GM18870 (cell line): Measurements from ENCODE around the gene HSD11B2.

ENCODE experiments used
- ATAC-seq: cut with Tn5 transposase; IDR thresholded peaks from one replicate; pipeline ENCODE4 v1.9.1; 2021; ENCODE audit warnings: moderate library complexity; ENCODE audit not compliant: unreplicated experiment

HSD11B2 gene

DNA sequence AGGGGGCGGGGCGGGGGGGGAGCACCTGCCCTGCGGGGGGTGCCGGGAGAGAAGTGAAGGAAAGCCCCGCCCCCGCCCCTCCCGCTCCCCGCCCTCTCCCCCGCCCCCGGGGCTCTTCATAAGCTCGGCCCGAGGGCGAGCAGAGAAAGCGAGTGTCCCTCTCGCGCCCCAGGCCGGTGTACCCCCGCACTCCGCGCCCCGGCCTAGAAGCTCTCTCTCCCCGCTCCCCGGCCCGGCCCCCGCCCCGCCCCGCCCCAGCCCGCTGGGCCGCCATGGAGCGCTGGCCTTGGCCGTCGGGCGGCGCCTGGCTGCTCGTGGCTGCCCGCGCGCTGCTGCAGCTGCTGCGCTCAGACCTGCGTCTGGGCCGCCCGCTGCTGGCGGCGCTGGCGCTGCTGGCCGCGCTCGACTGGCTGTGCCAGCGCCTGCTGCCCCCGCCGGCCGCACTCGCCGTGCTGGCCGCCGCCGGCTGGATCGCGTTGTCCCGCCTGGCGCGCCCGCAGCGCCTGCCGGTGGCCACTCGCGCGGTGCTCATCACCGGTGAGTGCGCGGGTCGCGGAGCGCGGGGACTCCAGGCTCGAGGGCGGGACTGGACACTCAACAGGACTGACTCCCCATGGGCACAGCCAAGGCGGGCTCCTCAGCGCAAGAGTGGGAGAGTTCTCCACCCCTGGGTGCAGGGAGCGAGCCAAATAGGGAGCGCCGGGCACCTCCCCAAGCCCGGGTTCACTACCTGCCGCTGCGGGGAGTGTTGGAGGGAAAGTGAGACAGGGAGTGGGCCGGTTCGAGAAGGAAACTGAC is at the start of gene HSD11B2:
Gene HSD11B2, plus strand, starts transcription at position 145 of the 798 bp plus-strand sequence. Its CDS starts 128 bp downstream, at position 273.
- ATAC-seq = no peak

DNA sequence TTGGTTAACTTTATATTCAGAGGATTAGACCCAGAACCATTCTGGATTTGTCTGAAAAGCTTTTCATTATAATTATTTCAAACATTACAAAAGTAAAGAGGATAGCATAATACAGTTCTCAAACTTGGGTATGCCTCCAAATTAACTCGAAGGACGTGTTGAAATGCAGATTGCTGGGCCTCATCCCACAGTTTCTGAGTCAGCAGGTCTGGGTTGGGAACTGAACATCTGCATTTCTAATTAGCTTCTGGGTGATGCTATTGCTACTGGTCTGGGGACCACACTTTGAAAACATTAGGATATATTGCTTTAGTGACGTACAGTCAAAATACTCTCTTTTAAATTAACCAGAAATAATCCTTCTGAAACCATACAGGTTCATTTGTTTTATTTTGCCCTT is 47.6 kb upstream of the HSD11B2 start:
- no peak for ATAC-seq

DNA sequence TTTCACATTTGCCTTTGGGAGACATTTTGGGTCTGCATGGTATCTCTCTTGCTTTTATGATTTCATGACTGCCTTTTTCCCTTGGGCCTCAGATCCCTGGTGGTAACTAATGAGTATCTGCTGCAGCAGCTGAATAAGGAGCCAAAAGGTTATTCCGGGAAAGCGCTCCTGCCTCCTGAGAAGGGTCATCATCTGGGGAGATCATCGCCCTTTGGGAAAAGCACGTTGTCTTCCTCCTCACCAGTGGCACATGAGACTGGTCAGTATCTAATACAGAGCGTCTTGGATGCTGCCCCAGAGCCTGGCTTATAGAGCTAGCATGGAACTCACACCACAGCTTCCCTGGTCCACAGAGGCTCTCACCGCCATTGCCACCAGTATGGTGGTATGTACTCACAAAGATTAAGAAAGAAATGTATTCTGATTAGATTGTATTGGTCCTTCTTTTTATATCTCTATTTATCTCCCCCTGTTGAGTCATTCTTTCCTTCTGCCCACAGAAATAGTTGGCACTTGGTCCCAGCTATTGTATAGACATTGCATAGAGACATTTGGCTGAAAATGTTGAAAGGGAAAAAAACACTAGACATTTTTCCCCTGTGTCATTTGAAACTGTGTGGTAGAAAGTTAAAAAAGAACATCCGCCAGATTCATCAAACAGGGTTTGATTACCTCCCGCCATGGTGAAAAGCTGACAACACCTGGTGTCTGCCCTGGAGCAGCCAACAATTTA is 46.0 kb upstream of the HSD11B2 start:
- ATAC-seq = no peak

DNA sequence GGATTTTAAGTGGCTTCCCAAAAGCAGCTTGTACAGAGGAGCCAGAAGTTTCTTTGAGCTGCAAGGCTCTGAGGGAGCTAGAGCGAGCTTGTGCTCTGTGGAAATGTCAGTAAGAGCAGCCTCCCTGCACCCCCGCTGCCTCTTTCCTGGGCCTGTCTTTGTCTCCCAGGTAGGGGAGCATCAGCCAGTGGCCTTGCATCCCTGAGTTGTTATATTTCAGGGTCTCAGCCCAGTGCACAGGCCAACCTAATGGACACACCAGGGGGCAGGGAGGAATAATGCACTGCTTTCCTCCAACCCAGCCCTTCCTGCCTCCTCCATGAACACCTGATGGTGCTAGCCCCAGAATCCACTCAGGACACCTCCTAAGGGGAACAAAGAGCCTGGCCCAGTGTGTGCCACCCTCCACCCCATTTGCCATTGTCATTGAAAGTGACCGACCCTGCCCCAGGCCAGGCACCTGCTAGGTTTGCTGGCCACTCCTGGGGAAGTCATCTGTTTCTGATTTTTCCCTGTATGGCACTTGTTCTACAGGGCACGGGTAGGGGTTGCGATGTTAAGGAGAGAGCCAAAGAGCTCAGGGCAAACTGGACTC is 44.0 kb upstream of the HSD11B2 start:
- no peak for ATAC-seq

DNA sequence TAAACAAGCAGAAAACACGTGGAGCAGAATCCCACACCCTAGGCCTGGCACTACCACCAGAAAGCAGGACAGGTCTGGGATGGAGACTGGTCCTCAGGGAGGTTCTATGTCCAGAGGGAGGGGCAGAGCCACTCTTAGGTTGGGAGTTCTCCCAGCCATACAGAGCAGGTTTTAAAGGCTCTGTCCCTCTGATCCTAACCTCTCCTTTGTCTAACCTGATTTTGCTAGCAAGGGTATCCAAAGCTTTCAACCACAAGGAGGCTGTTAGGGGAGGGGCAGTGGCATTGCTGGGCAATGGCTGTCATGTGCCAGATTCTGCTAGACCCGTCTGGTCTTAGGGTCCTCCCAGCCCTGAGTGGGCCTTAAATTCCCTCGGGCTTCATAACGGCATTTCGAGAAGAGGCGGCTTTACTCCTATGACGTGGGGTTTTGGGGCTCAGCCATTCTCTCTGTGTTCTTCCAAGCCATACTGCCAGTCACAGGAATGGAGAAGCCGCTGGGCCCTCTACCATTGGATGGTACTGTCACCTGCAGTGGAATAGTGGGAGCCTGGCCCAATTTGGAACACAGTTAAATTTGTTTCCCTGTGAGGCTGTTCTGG is 43.3 kb upstream of the HSD11B2 start:
- ATAC-seq = no peak

DNA sequence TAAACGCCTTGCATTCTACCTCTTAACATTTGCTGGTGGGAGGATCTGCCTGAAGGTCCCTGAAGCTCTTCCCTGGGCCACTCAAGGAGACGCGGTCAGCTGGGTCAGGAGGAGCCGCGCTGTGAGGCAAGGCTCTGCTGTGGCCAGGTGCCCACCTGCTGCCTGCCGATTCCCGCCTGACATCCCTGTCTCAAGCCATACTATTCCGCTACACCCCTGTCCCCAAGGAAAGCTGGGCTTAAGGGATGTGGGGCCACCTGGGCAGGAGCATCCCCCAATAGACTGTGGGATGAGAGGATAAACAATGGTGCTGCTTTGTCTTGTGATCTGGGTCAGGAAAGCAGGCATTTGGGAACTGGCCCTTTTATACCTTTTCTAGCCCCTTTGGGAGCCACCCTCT is 42.7 kb upstream of the HSD11B2 start:
- ATAC-seq = no peak

DNA sequence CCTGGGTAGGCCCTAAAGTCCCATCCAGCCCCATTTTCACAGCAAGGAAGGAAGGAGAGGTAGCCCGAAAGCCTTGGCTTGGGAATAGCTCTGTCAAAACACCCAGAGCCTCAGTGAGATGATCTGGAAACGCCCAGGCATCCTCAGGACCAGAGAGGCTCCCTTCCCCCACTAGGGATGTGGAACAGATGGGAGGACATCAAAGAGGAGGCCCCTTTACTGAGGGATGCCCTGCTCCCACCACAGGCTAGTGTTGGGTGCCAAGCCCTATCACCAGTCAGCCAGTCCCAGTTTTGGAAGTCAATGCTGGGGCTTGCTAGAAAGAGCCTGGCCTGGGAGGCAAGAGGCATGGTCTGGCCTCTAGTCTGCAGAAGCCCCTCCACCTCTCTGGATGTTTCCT is 42.3 kb upstream of the HSD11B2 start:
- ATAC-seq = no peak

DNA sequence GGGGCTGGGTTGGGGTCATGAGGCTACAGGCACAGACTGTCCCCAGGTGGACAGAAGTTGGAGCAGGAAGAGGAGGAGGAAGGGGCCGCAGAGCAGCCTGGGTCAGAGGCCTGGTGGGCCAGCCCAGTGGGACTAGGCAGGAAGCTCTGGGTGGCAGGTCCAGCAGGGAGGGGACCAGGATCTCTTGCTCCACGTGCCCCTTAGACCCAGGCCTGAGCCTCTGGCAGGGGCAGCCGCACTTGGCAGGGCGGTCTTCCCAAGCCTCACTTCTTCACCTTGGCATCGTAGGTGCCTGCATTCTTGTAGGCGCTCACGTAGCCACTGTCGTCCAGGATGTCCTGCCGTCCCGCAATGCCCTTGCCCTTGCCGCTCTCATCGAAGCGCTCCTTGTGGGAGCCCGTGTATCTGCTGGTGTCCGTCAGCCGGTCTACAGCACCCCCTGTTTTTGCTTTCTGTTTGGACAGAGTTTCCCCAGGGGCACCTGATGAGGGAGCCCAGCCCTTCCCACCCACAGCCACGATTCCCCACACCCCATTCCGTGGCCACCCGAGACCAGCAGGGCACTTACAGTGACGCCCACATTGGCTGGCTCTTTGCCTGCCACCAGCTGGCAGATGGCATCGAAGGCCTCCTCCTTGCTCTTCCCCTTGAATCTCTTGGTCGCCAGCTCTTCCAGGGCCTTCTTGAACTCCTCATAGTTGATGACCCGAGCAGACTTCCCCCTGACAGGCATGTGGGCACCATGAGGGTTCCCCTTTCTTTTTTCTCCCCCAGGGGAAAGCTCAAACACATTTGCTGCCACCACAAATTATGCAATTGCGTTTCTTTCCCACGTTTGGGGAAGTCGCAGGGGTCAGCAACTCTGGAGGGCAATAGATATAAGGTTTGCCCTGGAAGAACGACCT is 40.8 kb upstream of the HSD11B2 start:
- ATAC-seq = no peak

DNA sequence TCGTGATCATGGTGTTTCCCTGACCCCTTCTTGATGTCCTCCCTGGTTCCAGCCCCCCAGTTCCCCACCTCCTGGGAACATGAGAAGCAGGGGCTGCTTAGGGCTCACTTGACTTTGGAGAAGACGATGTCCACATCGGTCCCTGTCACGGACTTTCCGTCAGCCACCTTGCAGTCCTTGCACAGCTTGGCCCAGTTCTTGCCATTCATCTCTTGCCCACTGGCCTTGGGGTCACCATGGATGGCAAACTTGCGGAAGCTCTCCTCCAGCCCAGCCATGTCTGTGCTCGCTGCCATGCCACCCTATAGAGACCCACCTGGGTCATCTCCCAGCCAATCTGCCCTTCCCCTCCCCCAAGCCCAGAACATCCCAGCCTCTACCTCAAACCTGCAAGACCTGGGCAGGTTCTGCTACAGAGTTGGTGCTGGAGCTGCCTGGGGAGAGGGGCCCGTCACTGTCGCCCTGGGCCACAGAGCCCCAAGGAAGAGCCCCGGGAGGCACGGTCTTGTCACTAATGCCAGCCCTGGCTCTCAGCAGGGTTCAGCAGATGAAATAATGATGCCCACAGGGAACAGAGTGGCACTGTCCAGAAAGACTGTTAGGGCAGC is 40.0 kb upstream of the HSD11B2 start:
- ATAC-seq = no peak

DNA sequence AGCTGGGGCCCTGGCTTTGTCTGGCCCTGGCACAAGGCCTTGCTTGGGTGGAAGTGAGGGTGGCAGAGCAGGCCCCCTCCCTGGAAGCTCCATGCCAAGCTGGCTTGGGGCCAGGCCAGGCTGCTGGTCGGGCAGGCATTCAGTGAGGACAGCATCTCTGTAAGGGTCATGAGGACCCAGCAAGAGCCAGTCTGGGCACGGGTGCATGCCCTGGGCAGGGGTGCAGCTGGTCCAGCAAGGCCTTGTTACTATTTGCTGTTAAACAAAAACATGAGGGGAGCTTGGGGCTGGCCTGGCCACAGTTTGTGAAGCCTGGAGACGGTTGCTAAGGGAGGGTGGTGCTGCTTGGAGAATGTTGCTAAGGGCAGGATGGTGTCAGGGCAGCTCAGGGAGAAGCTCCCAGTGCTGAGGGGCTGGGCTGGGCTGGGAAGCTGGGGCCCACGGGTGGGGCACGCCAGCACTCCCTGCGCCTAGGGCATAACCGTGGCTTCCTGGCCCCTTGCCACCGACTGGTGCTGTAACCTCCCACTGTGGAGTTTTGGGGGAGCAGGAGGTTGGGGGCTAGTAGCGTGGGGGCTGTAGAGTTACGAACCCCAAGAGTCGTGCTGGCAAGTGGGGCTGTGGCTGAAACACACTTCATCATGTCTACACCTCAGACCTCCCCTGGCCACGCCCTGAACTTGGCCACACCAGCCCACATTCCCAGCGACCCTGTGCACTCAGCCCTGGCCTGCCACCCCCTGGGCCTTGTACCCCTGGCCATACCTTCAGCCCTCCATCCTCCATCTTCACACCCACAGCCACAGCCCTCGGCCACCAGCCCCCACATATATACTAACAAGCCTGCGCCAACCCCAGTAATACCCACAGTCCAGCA is 39.3 kb upstream of the HSD11B2 start:
- ATAC-seq = no peak

DNA sequence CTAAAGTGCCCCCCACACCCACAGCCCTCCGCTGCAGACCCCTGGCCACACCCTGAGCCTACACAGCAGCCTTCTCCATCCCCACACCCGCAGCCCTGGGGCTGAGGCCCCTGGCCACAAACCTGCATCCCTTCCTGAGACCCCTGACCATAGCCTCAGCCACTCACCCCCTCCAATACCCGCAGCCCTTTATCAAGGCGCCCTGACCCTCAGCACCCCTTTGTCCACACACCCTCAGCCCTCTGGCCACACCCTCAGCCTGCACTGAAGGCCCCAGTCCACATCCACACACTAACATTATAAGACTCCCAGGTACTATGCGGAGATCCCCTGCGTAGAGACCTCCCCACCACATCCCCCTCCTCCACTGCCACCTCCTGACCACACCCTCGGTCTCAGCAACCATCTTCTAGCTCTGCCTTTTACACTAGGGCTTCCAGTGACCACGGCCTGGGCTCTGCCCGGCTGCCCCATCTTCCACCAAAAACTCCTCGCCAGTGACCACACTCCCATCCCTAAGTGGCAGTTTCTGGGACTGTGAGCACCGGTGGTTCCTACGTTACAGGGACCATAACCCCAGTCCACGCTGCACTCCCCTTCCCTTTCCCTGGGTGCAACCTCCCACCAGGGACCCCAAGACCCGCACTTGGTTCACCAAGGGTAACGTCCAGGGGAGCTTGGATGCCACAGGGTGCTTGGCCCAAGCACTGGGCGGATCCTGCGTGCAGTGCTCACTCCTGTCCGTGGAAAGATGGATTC is 38.4 kb upstream of the HSD11B2 start:
- no peak for ATAC-seq

DNA sequence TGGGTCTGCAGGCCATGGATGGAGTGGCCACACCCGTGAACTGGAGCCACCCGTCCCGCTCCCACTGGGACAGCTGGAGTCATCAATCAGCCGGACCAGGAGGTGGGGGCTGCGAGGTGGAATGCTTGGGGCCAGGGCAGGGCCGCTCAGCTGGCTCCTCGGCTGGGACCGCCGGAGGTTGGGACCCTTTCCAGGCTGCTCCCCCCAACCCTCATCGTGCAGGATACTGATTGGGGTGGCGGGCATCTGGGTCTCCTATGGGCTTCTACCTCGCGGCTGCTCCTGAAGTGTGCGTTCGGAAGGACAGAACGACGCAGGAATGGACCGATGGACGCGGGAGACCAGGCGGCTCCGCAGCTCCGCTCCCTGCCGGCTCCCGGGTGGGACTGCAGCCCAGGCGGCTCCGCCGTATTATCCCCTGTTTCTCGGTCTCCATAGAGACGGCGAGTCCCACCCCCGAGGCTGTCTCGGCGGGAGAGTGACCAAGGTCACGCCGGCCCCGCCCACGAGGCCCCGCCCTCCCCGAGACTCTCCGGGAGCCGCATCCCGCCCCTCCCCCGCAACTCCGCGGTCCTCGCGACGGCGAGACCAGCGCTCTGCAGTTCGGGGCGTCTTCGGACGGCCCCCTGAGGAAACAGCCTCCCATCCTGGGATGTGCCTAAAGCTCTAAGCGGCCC is 37.7 kb upstream of the HSD11B2 start, which contains the start of gene TPPP3:
Gene TPPP3, minus strand, starts transcription at position 388 of the 677 bp plus-strand sequence. CDS start 2,387 bp downstream, outside the sequence.
- no peak for ATAC-seq

DNA sequence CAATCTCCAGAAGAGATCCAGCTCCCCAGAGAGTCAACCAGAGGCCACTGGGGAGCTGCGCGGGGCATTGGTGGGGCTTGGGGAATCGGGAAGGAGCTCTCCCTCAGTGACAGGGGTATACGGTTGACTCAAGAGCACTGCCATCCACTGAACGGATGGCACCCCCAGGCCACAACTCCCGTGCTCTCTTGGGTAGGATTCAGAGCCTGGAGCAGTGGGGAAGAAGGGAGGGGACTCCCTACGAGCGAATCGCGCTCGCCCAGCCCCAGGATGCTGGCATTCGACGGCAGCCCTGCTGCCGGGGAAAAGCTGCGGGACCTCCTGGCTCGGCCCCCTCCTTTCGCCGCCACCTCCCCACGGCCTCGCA is 37.1 kb upstream of the HSD11B2 start:
- ATAC-seq = no peak

DNA sequence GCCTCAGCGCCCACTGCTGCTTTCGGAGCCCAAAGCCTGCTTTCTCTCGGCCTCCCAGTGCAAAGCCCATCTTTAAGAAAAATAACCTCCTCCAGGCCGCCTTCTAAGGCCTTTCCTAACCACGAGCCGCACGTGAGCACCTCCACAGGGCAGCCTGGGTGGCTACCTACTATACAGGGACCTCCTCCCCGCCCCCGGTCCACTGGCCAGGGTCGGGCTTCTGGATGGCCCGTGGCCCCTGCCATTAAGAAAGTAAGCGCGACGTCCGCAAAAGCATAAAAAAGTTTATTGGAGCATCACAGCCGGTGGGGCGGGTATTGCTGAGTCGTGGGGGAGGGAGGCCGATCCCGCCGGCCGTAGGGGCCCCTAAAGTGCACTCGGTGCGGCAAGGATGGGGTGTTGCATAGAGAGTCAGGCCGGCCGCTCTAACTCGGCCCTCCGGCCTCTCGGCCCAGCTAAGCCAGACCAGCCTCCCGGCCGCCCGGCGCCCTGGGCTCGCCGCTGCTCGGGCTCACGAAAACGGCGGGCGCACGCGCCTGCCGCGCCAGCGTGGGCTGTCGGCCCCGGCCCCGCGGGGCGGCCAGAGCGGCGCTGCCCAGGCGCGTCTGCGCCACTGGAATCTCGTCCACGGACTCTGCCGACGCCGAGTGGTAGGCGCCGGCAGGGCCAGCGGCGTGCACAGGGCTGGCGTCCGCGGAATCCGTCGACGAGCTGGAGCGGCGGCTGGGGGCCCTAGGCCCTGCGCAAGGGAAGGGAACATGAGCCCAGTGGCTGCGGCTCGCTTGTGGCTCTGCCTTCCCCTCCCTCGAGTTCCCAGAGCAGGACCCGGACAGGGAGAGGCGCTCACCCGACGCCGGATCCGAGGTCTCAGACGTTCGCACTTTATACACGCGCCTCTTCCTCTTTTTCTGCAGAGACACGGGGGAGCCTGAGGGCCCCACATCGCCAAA is 36.5 kb upstream of the HSD11B2 start:
- ATAC-seq = no peak

DNA sequence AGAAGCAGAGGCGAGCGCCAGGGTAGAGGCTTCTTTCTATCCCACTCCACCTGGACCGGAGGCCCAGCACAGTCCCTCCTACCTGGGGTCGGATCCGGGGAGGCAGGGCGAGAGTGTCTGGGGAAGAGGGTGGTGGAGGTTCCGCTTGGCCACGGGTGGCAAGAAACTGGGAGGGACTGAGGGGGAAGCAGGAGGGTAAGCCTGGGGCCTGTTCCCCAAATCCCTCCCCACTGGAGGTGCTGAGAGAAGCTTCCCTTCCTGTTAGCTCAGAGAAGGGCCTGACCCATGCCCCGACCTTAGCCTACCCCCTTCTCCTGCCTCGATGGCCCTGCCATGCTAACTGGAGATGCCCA is 35.8 kb upstream of the HSD11B2 start:
- no peak for ATAC-seq

DNA sequence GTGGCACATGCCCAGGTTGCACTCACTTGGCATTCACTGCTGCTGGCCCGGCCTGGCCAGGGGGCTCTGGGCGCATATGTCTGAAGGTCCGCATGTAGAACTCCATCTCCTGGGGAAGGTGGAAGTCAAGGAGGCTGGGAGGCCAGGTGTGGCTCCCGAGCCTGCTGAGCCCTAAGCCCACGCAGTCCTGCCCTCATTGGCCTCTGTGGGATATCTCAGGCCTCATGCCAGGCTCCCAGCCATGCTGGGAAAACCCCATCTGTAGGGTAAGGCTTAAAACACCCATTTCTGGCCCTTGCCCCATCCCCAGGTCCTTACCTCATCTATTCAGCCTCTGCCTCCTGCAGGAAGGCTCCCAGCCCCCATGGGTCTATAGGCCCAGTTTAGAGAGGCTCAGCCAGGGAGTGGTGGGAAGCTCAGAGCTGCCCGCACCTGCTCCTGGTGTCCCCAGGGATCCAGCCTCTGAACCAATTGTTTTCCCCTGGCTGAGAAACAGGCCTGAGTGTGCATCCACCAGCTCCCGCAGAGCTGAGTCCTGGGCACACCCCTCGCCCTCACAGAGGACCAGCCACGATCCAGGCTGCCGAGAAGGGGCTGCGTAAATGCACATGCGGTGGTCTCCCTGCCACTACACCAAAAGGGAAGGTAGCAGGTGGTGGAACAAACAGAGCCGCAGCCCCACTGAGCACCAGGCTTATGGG is 35.3 kb upstream of the HSD11B2 start:
- no peak for ATAC-seq
